Suppressor macrophage treated with lipopolysaccharide for 1 hour (primary cell): ENCODE results near the gene TAF11L11.
"Not testable (repeated sequence)": the region's sequence is repeated elsewhere in the genome, so short reads cannot be mapped to it uniquely, and the experiment has no call there.

Experiments used
- DNase-seq, 3 donors: peaks; one replicate each; pipeline ENCODE4 v3.0.0-alpha.2; 2020 to 2022

Gene TAF11L11

GRCh38 chr5:17603880-17604279 lies at the start of gene TAF11L11:
TAF11L11 (plus strand) TSS chr5:17604183.
- not testable (repeated sequence) for DNase-seq

- DNase-seq: not testable (repeated sequence)
Observed at GRCh38 chr5:17585658-17586057, 18.3 kb upstream of the TAF11L11 start, which contains the start of gene TAF11L7. TAF11L7 (minus strand) TSS chr5:17585758.

- not testable (repeated sequence) for DNase-seq
Observed at GRCh38 chr5:17590860-17591259, 13.1 kb upstream of the TAF11L11 start, which contains the start of gene TAF11L8. TAF11L8 (minus strand) TSS chr5:17590960.

- not testable (repeated sequence) for DNase-seq
Observed at GRCh38 chr5:17594255-17594654, 9.7 kb upstream of the TAF11L11 start, which contains the start of gene TAF11L9. TAF11L9 (minus strand) TSS chr5:17594394.

- not testable (repeated sequence) for DNase-seq
Observed at GRCh38 chr5:17597728-17598127, 6.3 kb upstream of the TAF11L11 start, which contains the start of gene TAF11L10. TAF11L10 (minus strand) TSS chr5:17597828.

GRCh38 chr5:17604951-17605350 lies 968 bp downstream of the TAF11L11 start:
- DNase-seq: no peak

GRCh38 chr5:17607461-17607860 lies 3.5 kb downstream of the TAF11L11 start:
- not testable (repeated sequence) for DNase-seq

- not testable (repeated sequence) for DNase-seq
Observed at GRCh38 chr5:17610092-17610491, 6.1 kb downstream of the TAF11L11 start, which contains the start of gene TAF11L12. TAF11L12 (plus strand) TSS chr5:17610392.

GRCh38 chr5:17614872-17615605 lies 11.1 kb downstream of the TAF11L11 start:
- DNase-seq: no peak

GRCh38 chr5:17619354-17619753 lies 15.4 kb downstream of the TAF11L11 start:
- DNase-seq: no peak

GRCh38 chr5:17620627-17621026 lies 16.6 kb downstream of the TAF11L11 start:
- DNase-seq: no peak

- no peak for DNase-seq
Observed at GRCh38 chr5:17625686-17626085, 21.7 kb downstream of the TAF11L11 start.

GRCh38 chr5:17631788-17632187 lies 27.8 kb downstream of the TAF11L11 start, which contains the start of gene TAF11L13:
TAF11L13 (plus strand) TSS chr5:17632088.
- DNase-seq: not testable (repeated sequence)

GRCh38 chr5:17634160-17634559 lies 30.2 kb downstream of the TAF11L11 start, which contains the start of gene TAF11L14:
TAF11L14 (plus strand) TSS chr5:17634460.
- DNase-seq: no peak

- DNase-seq: not testable (repeated sequence)
Observed at GRCh38 chr5:17649232-17649631, 45.2 kb downstream of the TAF11L11 start.

- not testable (repeated sequence) for DNase-seq
Observed at GRCh38 chr5:17655201-17655759, 51.3 kb downstream of the TAF11L11 start.
